ENCODE results near the gene MCRS1. TPM values are rescaled to one million over a fixed set of nuclear protein-coding genes. Genes with fewer than 3 reads are reported as not detected.

The MCRS1 gene
- total and polyA plus RNA-seq, 10 of the 15 experiments (the other 5 are each of a cell fraction or from before 2014, with no cell fraction given) = 34.3 to 82.8 (median 57.6) TPM

DNA sequence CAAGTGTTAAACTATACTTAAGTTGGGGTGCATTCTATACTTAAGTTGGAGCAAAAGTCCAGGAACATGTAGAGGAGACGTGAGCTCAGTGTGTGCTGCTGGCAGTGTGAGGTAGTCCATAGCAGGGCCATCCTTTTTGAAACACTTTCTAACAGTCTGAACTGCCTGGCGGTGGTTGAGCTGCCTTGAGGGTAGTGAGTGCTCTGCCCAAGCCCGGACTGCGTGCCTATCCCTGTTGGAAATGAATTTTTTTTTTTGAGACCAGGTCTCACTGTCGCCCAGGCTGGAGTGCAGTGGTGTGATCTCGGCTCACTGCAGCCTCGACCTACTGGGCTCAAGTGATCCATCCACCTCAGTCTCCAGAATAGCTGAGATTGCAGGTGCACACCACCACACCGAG lies 15.0 kb downstream of the MCRS1 start:
- in situ Hi-C loops (cut with MboI) (no loop called here), intact Hi-C loops (cut with micrococcal nuclease; ENCODE audit: unreplicated experiment) (no loop called here)
- RAD21 ChIA-PET (ENCODE audit: unreplicated experiment) = interaction anchor here (0.9 to 3.0 kb wide), 5 partner anchors 11 to 195 kb away, joined by 3 to 25 read pairs (median 7); partner anchors contain the start of gene PRPF40B
- H3K36me3 ChIP-seq (ENCODE audit: control insufficient read depth in 2 of 2, insufficient read depth in 2 of 2, low read length in 1 of 2) = peaks cover 3% of the 10 kb centered on the region in 2 experiments; a peak in 3 of 4 replicates
- no peak for ATAC-seq
- H3K27me3 ChIP-seq (replicated peaks in 1 of 2; ENCODE audit: control insufficient read depth in 2 of 2, insufficient read depth in 2 of 2, low read length in 1 of 2) = peaks cover 0 to 8% of the 10 kb centered on the region in 2 experiments; a peak in 3 of 4 replicates
- no TSS peak for BruUV-seq (replicated peaks)
- CTCF ChIA-PET = interaction anchor here (0.5 to 6.5 kb wide), 16 partner anchors 8 to 288 kb away, joined by 3 to 67 read pairs (median 5); partner anchors contain the start of gene PRPF40B
- no peaks in the 10 kb centered on the region for H3K4me1 ChIP-seq (ENCODE audit: control insufficient read depth, insufficient read depth, low read length)
- no peak for DNase-seq (ENCODE audit: low read depth, low spot score)
- H3K27ac ChIP-seq (ENCODE audit: control insufficient read depth, insufficient read depth) = no peak overlapping the region
- FAIRE-seq = no peak
- H4K20me1 ChIP-seq (ENCODE audit: control insufficient read depth, insufficient read depth) = no peaks in the 10 kb centered on the region
- H3K79me2 ChIP-seq (ENCODE audit: control insufficient read depth, insufficient read depth, low read length) = no peaks in the 10 kb centered on the region
- no peak overlapping the region for H2AFZ ChIP-seq (ENCODE audit: control insufficient read depth, low read depth, low read length)
- POLR2A ChIA-PET = no interaction called here
- WGBS (ENCODE audit: insufficient coverage, insufficient replicate concordance, low lambda C conversion rate, missing lambda C conversion rate) = 56% methylated on average over 8 of the region's 8 CpGs
- H3K4me2 ChIP-seq (ENCODE audit: control insufficient read depth, insufficient read depth) = no peak overlapping the region
- SMC1A ChIA-PET (ENCODE audit: uncharacterized antibody, unreplicated experiment) = interaction anchor here (0.7 to 2.8 kb wide), 5 partner anchors 29 to 194 kb away, joined by 3 to 18 read pairs (median 4); no protein-coding TSS in a partner anchor
- H3K9ac ChIP-seq (ENCODE audit: control insufficient read depth, insufficient read depth, low read length) = no peak overlapping the region
- no peak overlapping the region for H3K4me3 ChIP-seq
- H3K9me3 ChIP-seq (replicated peaks; ENCODE audit: control insufficient read depth, insufficient read depth, low read length) = no peaks in the 10 kb centered on the region
- TF ChIP-seq BCL11A (IDR thresholded peaks at IDR 0.05; ENCODE audit: low read depth, low read length) (no peak), NR2C2 (IDR thresholded peaks at IDR 0.05; ENCODE audit: borderline replicate concordance, control insufficient read depth, insufficient read length, low read depth) (no peak), ZNF24 (IDR thresholded peaks at IDR 0.05) (no peak), TARDBP (IDR thresholded peaks at IDR 0.05; ENCODE audit: borderline replicate concordance) (no peak), RCOR1 (conservative IDR thresholded peaks at IDR 0.05; ENCODE audit: low read depth, low read length) (no peak)

DNA sequence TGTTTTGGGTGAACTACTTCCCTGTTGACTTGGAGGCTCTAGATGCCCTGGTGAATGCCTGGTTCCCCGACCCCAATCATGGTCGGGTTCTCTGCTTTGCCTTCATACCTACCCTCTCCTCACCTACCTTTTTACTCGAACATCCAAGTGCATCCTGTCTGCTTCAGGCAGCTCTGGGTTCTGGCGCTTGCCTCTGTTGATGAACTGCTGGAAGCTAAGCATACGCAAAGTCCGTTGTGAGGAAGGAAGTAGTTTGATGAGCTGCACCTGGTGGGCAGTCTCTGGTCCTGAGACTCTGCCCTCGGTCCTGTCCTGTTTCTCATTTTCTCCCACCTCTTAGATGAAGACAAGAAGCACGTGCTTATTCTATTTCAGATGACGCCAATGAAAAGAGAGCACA lies 15.5 kb downstream of the MCRS1 start:
- DNase-seq (ENCODE audit: low read depth, low spot score) = no peak
- no peaks in the 10 kb centered on the region for H3K79me2 ChIP-seq (ENCODE audit: control insufficient read depth, insufficient read depth, low read length)
- peaks cover 0 to 3% of the 10 kb centered on the region in 2 experiments; a peak in 3 of 4 replicates for H3K36me3 ChIP-seq (ENCODE audit: control insufficient read depth in 2 of 2, insufficient read depth in 2 of 2, low read length in 1 of 2)
- H3K4me3 ChIP-seq = no peak overlapping the region
- ChIA-PET CTCF (interaction anchor here (0.5 to 6.5 kb wide), 13 partner anchors 9 to 194 kb away, joined by 3 to 67 read pairs (median 4); partner anchors contain the start of gene PRPF40B), RAD21 (ENCODE audit: unreplicated experiment) (interaction anchor here (0.6 to 3.0 kb wide), 5 partner anchors 10 to 194 kb away, joined by 3 to 25 read pairs (median 7); partner anchors contain the start of gene PRPF40B), POLR2A (no interaction called here), SMC1A (ENCODE audit: uncharacterized antibody, unreplicated experiment) (interaction anchor here (0.7 to 2.8 kb wide), 5 partner anchors 29 to 190 kb away, joined by 3 to 18 read pairs (median 4); no protein-coding TSS in a partner anchor)
- no TSS peak for BruUV-seq (replicated peaks)
- peaks cover 0 to 9% of the 10 kb centered on the region in 2 experiments; a peak in 3 of 4 replicates for H3K27me3 ChIP-seq (replicated peaks in 1 of 2; ENCODE audit: control insufficient read depth in 2 of 2, insufficient read depth in 2 of 2, low read length in 1 of 2)
- in situ Hi-C loops (cut with MboI) = no loop called here
- H3K4me1 ChIP-seq (ENCODE audit: control insufficient read depth, insufficient read depth, low read length) = no peaks in the 10 kb centered on the region
- no peak overlapping the region for H3K27ac ChIP-seq (ENCODE audit: control insufficient read depth, insufficient read depth)
- H3K9me3 ChIP-seq (replicated peaks; ENCODE audit: control insufficient read depth, insufficient read depth, low read length) = no peaks in the 10 kb centered on the region
- 21% methylated on average over 9 of the region's 9 CpGs for WGBS (ENCODE audit: insufficient coverage, insufficient replicate concordance, low lambda C conversion rate, missing lambda C conversion rate)
- H3K9ac ChIP-seq (ENCODE audit: control insufficient read depth, insufficient read depth, low read length) = no peak overlapping the region
- ATAC-seq = no peak
- H4K20me1 ChIP-seq (ENCODE audit: control insufficient read depth, insufficient read depth) = no peaks in the 10 kb centered on the region
- H2AFZ ChIP-seq (ENCODE audit: control insufficient read depth, low read depth, low read length) = no peak overlapping the region
- intact Hi-C loops (cut with micrococcal nuclease; ENCODE audit: unreplicated experiment) = no loop called here
- no peak for FAIRE-seq
- no peak overlapping the region for H3K4me2 ChIP-seq (ENCODE audit: control insufficient read depth, insufficient read depth)
- TF ChIP-seq ATF7 (IDR thresholded peaks at IDR 0.05; ENCODE audit: low read depth) (no peak), TAF1 (IDR thresholded peaks at IDR 0.05; ENCODE audit: borderline replicate concordance, low read depth, low read length) (no peak), PAX8 (IDR thresholded peaks at IDR 0.05) (no peak), POU2F2 (IDR thresholded peaks at IDR 0.05; ENCODE audit: borderline replicate concordance, low read depth, low read length) (no peak), SIN3A (IDR thresholded peaks at IDR 0.05; ENCODE audit: low read depth, low read length) (no peak), RELA (IDR thresholded peaks at IDR 0.05; ENCODE audit: borderline replicate concordance, partially characterized antibody) (no peak), SMAD1 (IDR thresholded peaks at IDR 0.05; ENCODE audit: low read depth, partially characterized antibody) (no peak), TARDBP (IDR thresholded peaks at IDR 0.05; ENCODE audit: borderline replicate concordance) (no peak)
- TF ChIP-seq, protein P1, sequence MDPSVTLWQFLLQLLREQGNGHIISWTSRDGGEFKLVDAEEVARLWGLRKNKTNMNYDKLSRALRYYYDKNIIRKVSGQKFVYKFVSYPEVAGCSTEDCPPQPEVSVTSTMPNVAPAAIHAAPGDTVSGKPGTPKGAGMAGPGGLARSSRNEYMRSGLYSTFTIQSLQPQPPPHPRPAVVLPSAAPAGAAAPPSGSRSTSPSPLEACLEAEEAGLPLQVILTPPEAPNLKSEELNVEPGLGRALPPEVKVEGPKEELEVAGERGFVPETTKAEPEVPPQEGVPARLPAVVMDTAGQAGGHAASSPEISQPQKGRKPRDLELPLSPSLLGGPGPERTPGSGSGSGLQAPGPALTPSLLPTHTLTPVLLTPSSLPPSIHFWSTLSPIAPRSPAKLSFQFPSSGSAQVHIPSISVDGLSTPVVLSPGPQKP (IDR thresholded peaks at IDR 0.05; ENCODE audit: low read depth, low read length) = no peak
- TF ChIP-seq, protein P2, sequence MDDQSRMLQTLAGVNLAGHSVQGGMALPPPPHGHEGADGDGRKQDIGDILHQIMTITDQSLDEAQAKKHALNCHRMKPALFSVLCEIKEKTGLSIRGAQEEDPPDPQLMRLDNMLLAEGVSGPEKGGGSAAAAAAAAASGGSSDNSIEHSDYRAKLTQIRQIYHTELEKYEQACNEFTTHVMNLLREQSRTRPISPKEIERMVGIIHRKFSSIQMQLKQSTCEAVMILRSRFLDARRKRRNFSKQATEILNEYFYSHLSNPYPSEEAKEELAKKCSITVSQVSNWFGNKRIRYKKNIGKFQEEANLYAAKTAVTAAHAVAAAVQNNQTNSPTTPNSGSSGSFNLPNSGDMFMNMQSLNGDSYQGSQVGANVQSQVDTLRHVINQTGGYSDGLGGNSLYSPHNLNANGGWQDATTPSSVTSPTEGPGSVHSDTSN (IDR thresholded peaks at IDR 0.05; ENCODE audit: insufficient replicate concordance, low read depth, low read length) = no peak

Measured in GM12878 (cell line).